Measurements from ENCODE around the gene APBA2. TPM values are rescaled to one million over a fixed set of nuclear protein-coding genes. Genes with fewer than 3 reads are reported as not detected.

Gene APBA2
- polyA plus RNA-seq, 1 donor (not counting 4 experiments of a cell fraction or from before 2014, with no cell fraction given) = 5.5 TPM

DNA sequence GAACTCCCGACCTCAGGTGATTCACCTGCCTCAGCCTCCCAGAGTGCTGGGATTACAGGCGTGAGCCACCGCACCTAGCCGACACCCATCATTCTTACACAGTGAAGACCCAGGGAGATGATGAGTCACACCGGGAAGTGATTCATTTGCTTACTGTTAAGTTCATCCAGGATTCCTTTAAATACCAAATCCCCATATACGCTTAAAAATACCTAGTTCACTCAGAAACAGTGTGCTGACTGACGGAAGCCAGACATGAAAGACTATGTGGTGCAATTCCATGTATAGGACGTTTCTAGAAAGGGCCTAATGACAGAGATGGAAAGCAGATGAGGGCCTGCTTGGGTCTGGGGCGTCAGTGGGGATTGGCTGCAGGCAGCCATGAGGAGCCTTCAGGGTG lies 75.2 kb downstream of the APBA2 start:
- no peak overlapping the region for H3K4me3 ChIP-seq (ENCODE audit: control insufficient read depth in 2 of 3, extremely low read depth in 1 of 3, insufficient read depth in 2 of 3, low read depth in 1 of 3, low read length in 3 of 3)
- no peak overlapping the region for H3K27ac ChIP-seq (ENCODE audit: control insufficient read depth, insufficient read depth, low read length)
- TF ChIP-seq, protein P1, sequence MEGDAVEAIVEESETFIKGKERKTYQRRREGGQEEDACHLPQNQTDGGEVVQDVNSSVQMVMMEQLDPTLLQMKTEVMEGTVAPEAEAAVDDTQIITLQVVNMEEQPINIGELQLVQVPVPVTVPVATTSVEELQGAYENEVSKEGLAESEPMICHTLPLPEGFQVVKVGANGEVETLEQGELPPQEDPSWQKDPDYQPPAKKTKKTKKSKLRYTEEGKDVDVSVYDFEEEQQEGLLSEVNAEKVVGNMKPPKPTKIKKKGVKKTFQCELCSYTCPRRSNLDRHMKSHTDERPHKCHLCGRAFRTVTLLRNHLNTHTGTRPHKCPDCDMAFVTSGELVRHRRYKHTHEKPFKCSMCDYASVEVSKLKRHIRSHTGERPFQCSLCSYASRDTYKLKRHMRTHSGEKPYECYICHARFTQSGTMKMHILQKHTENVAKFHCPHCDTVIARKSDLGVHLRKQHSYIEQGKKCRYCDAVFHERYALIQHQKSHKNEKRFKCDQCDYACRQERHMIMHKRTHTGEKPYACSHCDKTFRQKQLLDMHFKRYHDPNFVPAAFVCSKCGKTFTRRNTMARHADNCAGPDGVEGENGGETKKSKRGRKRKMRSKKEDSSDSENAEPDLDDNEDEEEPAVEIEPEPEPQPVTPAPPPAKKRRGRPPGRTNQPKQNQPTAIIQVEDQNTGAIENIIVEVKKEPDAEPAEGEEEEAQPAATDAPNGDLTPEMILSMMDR (optimal IDR thresholded peaks at IDR 0.05 in 1 of 3, IDR thresholded peaks at IDR 0.05 in 1 of 3, conservative IDR thresholded peaks at IDR 0.05 in 1 of 3; ENCODE audit: extremely low read depth in 1 of 3, insufficient read depth in 2 of 3, low read length in 3 of 3) = no peak
- TF ChIP-seq EZH2 (IDR thresholded peaks at IDR 0.05; ENCODE audit: low read length) = no peak
- H3K4me2 ChIP-seq (ENCODE audit: control insufficient read depth, extremely low read depth, insufficient read depth, low read depth, low read length) = no peak overlapping the region
- H3K79me2 ChIP-seq (ENCODE audit: control insufficient read depth, insufficient read depth, low read length) = no peaks in the 10 kb centered on the region
- H3K9me1 ChIP-seq (ENCODE audit: control insufficient read depth, extremely low read depth, insufficient read depth, low read length) = no peaks in the 10 kb centered on the region
- dilution Hi-C loops (cut with MboI; ENCODE audit: extremely low pct_ligation_motif_present, low sequenced_read_pairs) = no loop called here
- no peak overlapping the region for H3K9ac ChIP-seq (ENCODE audit: control insufficient read depth, extremely low read depth, insufficient read depth, low read length)
- no peaks in the 10 kb centered on the region for H3K36me3 ChIP-seq (ENCODE audit: control insufficient read depth in 2 of 2, extremely low read depth in 1 of 2, insufficient read depth in 2 of 2, low read length in 2 of 2)
- H3K9me3 ChIP-seq (ENCODE audit: control insufficient read depth, low read depth, low read length) = peaks cover 4% of the 10 kb centered on the region
- no peaks in the 10 kb centered on the region for H3K4me1 ChIP-seq (ENCODE audit: control insufficient read depth, extremely low read depth, insufficient read depth, low read length)
- FAIRE-seq (no peak), DNase-seq (ENCODE audit: low read depth, low spot score) (no peak)
- H2AFZ ChIP-seq (ENCODE audit: control insufficient read depth, low read length) = no peak overlapping the region
- H4K20me1 ChIP-seq (ENCODE audit: control insufficient read depth, extremely low read depth, insufficient read depth, low read length) = no peaks in the 10 kb centered on the region
- no peaks in the 10 kb centered on the region for H3K27me3 ChIP-seq (ENCODE audit: control insufficient read depth, extremely low read depth, insufficient read depth, low read length)

DNA sequence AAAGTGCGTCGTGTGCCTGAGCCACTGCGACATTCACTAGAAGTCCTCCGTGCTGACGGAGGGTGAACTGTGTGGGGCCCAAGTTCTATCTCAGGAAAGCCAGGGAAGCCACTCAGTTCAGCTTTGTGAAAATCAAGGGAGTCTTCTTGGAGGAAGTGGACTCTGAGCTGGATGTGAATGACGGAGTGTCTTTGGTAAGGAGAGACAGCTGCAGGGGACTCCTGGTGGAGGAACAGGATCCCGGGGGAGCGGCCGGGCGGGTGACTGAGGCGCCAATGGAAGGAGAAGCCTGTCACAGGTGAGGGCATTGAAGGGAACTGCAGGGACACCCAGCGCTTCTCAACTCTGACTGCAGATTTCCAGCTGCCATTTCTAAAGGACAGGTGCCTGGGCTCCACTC lies 75.6 kb downstream of the APBA2 start:
- no peak overlapping the region for H3K4me2 ChIP-seq (ENCODE audit: control insufficient read depth, extremely low read depth, insufficient read depth, low read depth, low read length)
- no peak overlapping the region for H3K4me3 ChIP-seq (ENCODE audit: control insufficient read depth in 2 of 3, extremely low read depth in 1 of 3, insufficient read depth in 2 of 3, low read depth in 1 of 3, low read length in 3 of 3)
- no peaks in the 10 kb centered on the region for H4K20me1 ChIP-seq (ENCODE audit: control insufficient read depth, extremely low read depth, insufficient read depth, low read length)
- H3K79me2 ChIP-seq (ENCODE audit: control insufficient read depth, insufficient read depth, low read length) = no peaks in the 10 kb centered on the region
- TF ChIP-seq EZH2 (IDR thresholded peaks at IDR 0.05; ENCODE audit: low read length) = no peak
- TF ChIP-seq, protein P1 (optimal IDR thresholded peaks at IDR 0.05 in 1 of 3, IDR thresholded peaks at IDR 0.05 in 1 of 3, conservative IDR thresholded peaks at IDR 0.05 in 1 of 3; ENCODE audit: extremely low read depth in 1 of 3, insufficient read depth in 2 of 3, low read length in 3 of 3) = no peak
- FAIRE-seq (no peak), DNase-seq (ENCODE audit: low read depth, low spot score) (no peak)
- H3K27ac ChIP-seq (ENCODE audit: control insufficient read depth, insufficient read depth, low read length) = no peak overlapping the region
- dilution Hi-C loops (cut with MboI; ENCODE audit: extremely low pct_ligation_motif_present, low sequenced_read_pairs) = no loop called here
- H3K9me3 ChIP-seq (ENCODE audit: control insufficient read depth, low read depth, low read length) = peaks cover 4% of the 10 kb centered on the region
- no peaks in the 10 kb centered on the region for H3K36me3 ChIP-seq (ENCODE audit: control insufficient read depth in 2 of 2, extremely low read depth in 1 of 2, insufficient read depth in 2 of 2, low read length in 2 of 2)
- H3K27me3 ChIP-seq (ENCODE audit: control insufficient read depth, extremely low read depth, insufficient read depth, low read length) = no peaks in the 10 kb centered on the region
- no peaks in the 10 kb centered on the region for H3K4me1 ChIP-seq (ENCODE audit: control insufficient read depth, extremely low read depth, insufficient read depth, low read length)
- H2AFZ ChIP-seq (ENCODE audit: control insufficient read depth, low read length) = no peak overlapping the region
- H3K9ac ChIP-seq (ENCODE audit: control insufficient read depth, extremely low read depth, insufficient read depth, low read length) = no peak overlapping the region
- no peaks in the 10 kb centered on the region for H3K9me1 ChIP-seq (ENCODE audit: control insufficient read depth, extremely low read depth, insufficient read depth, low read length)
